ENCODE data around the gene SST.

Gene SST

DNA sequence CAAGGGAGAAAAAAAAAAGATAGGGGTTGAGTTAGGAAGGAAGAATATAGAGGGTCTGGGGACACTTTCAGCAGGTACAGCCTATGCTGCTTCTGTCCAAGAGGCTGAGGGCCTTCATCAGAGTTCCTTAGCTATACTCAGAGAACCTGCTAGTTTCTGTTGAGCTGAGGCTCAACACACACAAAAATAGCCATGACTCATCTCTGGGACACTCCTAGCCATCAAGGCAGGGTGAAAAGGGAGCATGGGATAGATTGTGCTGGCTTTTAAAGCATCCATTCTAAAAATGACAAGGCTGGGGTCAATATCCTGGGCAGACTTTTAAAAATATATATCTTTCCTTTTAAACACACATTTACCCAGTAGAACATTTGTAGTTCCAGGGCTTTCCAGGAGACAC, 35.0 kb upstream of the SST start:
- Histone ChIP-seq H3K79me2 (ENCODE audit: low read length) (no peaks in the 10 kb centered on the region), H3K4me2 (ENCODE audit: low read depth, low read length) (no peak overlapping the region), H3K4me3 (ENCODE audit: low read length) (no peak overlapping the region), H2AFZ (ENCODE audit: low read length) (no peak overlapping the region), H3K27me3 (replicated peaks; ENCODE audit: insufficient read depth, low read length) (no peaks in the 10 kb centered on the region), H3F3A (ENCODE audit: insufficient read depth, low read length) (no peaks in the 10 kb centered on the region), H3K27ac (ENCODE audit: low read length) (no peak overlapping the region), H3K9ac (ENCODE audit: low read length) (no peak overlapping the region), H3K36me3 (replicated peaks; ENCODE audit: insufficient read depth, low read length) (no peaks in the 10 kb centered on the region), H3K4me1 (ENCODE audit: low read length) (no peaks in the 10 kb centered on the region), H4K20me1 (ENCODE audit: insufficient read depth, low read length) (no peaks in the 10 kb centered on the region), H3K9me3 (replicated peaks; ENCODE audit: insufficient read depth, low read length) (no peaks in the 10 kb centered on the region), H3K9me2 (replicated peaks; ENCODE audit: insufficient read depth, low read length) (no peaks in the 10 kb centered on the region)
- TF ChIP-seq, protein P1, sequence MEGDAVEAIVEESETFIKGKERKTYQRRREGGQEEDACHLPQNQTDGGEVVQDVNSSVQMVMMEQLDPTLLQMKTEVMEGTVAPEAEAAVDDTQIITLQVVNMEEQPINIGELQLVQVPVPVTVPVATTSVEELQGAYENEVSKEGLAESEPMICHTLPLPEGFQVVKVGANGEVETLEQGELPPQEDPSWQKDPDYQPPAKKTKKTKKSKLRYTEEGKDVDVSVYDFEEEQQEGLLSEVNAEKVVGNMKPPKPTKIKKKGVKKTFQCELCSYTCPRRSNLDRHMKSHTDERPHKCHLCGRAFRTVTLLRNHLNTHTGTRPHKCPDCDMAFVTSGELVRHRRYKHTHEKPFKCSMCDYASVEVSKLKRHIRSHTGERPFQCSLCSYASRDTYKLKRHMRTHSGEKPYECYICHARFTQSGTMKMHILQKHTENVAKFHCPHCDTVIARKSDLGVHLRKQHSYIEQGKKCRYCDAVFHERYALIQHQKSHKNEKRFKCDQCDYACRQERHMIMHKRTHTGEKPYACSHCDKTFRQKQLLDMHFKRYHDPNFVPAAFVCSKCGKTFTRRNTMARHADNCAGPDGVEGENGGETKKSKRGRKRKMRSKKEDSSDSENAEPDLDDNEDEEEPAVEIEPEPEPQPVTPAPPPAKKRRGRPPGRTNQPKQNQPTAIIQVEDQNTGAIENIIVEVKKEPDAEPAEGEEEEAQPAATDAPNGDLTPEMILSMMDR (IDR thresholded peaks at IDR 0.05; ENCODE audit: low read length), result no peak
- no peak for TF ChIP-seq EZH2phosphoT487 (IDR thresholded peaks at IDR 0.05; ENCODE audit: low read length)
- no peak for TF ChIP-seq EZH2 (optimal IDR thresholded peaks at IDR 0.05; ENCODE audit: low read depth, low read length)
- DNase-seq, result no peak

DNA sequence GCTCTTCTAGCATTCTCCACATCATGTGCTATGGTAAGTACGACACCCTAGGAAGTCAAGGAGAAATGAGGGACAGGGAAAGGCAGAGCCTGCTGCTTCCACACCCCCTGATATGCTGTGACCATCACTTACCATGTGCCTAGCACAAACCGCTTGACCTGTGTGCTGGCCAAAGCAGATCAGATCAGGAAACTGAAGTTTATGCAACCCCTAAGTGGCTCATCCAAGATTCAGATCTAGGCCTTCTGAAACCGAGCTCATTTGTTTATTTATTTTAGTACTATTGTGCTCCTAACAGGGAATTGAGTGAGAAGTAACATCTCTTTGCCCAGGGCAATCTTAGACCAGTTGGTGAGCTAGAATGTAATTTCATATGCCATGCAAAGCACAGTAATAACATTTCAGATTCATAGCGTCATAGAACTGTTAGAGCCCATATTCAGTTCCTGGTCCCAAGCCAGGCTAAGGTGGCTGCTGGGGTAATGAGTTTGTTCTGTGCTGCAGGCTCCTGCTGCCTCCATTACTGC, 32.4 kb upstream of the SST start, which contains the start of gene RTP2:
Gene RTP2, minus strand, starts transcription at position 51 of the 527 bp plus-strand sequence. CDS start 429 bp downstream, outside the sequence.
- Histone ChIP-seq H3K27me3 (replicated peaks; ENCODE audit: insufficient read depth, low read length) (no peaks in the 10 kb centered on the region), H2AFZ (ENCODE audit: low read length) (no peak within 1 kb of the TSS), H3K4me3 (ENCODE audit: low read length) (no peak within 1 kb of the TSS), H3K27ac (ENCODE audit: low read length) (no peak within 1 kb of the TSS), H3K79me2 (ENCODE audit: low read length) (no peaks in the 10 kb centered on the region), H3F3A (ENCODE audit: insufficient read depth, low read length) (no peaks in the 10 kb centered on the region), H4K20me1 (ENCODE audit: insufficient read depth, low read length) (no peaks in the 10 kb centered on the region), H3K36me3 (replicated peaks; ENCODE audit: insufficient read depth, low read length) (no peaks in the 10 kb centered on the region), H3K4me2 (ENCODE audit: low read depth, low read length) (no peak within 1 kb of the TSS), H3K9ac (ENCODE audit: low read length) (no peak within 1 kb of the TSS), H3K4me1 (ENCODE audit: low read length) (no peaks in the 10 kb centered on the region), H3K9me2 (replicated peaks; ENCODE audit: insufficient read depth, low read length) (no peaks in the 10 kb centered on the region), H3K9me3 (replicated peaks; ENCODE audit: insufficient read depth, low read length) (no peaks in the 10 kb centered on the region)
- TF ChIP-seq, protein P1 (IDR thresholded peaks at IDR 0.05; ENCODE audit: low read length), result no peak
- no peak for TF ChIP-seq EZH2 (optimal IDR thresholded peaks at IDR 0.05; ENCODE audit: low read depth, low read length)
- TF ChIP-seq EZH2phosphoT487 (IDR thresholded peaks at IDR 0.05; ENCODE audit: low read length), result no peak
- no peak for DNase-seq

DNA sequence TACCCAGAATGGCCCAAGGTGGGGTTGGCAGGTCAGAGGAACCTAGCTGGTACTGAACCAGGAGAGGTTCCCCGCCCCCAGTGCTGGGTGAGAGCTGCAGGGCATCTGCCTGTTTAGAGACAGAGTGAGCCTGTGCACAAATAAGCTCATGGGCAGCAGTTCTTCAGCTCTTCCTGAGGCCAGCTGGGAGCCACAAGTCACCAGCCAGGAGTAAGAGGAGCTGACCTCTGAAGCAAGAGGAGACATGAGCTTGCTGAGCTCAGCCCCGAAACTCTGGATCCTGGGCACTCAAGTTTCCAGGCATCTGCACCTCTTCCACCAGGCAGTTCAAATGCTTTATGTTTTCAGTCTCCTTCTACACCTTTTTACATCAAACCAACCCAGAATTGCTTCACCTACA, 30.1 kb upstream of the SST start:
- TF ChIP-seq EZH2 (optimal IDR thresholded peaks at IDR 0.05; ENCODE audit: low read depth, low read length), result no peak
- TF ChIP-seq, protein P1 (IDR thresholded peaks at IDR 0.05; ENCODE audit: low read length), result no peak
- no peak for TF ChIP-seq EZH2phosphoT487 (IDR thresholded peaks at IDR 0.05; ENCODE audit: low read length)
- Histone ChIP-seq H3K9me3 (replicated peaks; ENCODE audit: insufficient read depth, low read length) (no peaks in the 10 kb centered on the region), H3K4me1 (ENCODE audit: low read length) (no peaks in the 10 kb centered on the region), H4K20me1 (ENCODE audit: insufficient read depth, low read length) (no peaks in the 10 kb centered on the region), H3K9ac (ENCODE audit: low read length) (no peak overlapping the region), H3K79me2 (ENCODE audit: low read length) (no peaks in the 10 kb centered on the region), H3K4me2 (ENCODE audit: low read depth, low read length) (no peak overlapping the region), H3K4me3 (ENCODE audit: low read length) (no peak overlapping the region), H3K9me2 (replicated peaks; ENCODE audit: insufficient read depth, low read length) (no peaks in the 10 kb centered on the region), H3K36me3 (replicated peaks; ENCODE audit: insufficient read depth, low read length) (no peaks in the 10 kb centered on the region), H3F3A (ENCODE audit: insufficient read depth, low read length) (no peaks in the 10 kb centered on the region), H2AFZ (ENCODE audit: low read length) (no peak overlapping the region), H3K27ac (ENCODE audit: low read length) (no peak overlapping the region), H3K27me3 (replicated peaks; ENCODE audit: insufficient read depth, low read length) (no peaks in the 10 kb centered on the region)
- DNase-seq, result no peak
